HG03378 (cell line): ENCODE data around the gene ZP3.
"Not testable (repeated sequence)": the region's sequence is repeated elsewhere in the genome, so short reads cannot be mapped to it uniquely, and the experiment has no call there.

Source experiments
- ATAC-seq: cut with Tn5 transposase; IDR thresholded peaks from one replicate; pipeline ENCODE4 v1.9.1; 2021; ENCODE audit warnings: mild to moderate bottlenecking, moderate library complexity; ENCODE audit not compliant: unreplicated experiment

ZP3 gene

DNA sequence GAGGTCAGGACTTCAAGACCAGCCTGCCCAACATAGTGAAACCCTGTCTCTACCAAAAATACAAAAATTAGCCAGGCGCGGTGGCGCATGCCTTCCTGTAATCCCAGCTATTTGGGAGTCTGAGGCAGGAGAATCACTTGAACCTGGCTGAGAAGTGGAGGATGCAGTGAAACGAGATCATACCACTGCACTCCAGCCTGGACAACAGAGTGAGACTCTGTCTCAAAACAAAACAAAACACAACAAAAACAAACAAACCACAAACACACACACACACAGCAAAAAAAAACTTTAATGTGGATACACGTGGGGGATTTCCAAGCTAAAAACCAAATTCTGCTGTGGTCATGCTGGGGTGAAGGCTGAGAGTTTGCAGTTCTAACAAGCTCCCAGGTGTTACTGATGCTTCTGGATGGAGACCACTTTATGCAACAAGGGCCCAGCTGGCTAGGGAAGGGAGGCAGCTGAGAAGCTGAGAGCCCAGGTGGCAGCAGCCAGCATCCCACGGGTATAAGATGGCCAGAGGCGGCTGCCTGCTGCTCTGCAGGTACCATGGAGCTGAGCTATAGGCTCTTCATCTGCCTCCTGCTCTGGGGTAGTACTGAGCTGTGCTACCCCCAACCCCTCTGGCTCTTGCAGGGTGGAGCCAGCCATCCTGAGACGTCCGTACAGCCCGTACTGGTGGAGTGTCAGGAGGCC is at the start of gene ZP3:
Gene ZP3 (plus strand): TSS at position 538 of the 699 bp plus-strand sequence. CDS start 15 bp downstream, at position 553.
- peak; percentile 59 for ATAC-seq

DNA sequence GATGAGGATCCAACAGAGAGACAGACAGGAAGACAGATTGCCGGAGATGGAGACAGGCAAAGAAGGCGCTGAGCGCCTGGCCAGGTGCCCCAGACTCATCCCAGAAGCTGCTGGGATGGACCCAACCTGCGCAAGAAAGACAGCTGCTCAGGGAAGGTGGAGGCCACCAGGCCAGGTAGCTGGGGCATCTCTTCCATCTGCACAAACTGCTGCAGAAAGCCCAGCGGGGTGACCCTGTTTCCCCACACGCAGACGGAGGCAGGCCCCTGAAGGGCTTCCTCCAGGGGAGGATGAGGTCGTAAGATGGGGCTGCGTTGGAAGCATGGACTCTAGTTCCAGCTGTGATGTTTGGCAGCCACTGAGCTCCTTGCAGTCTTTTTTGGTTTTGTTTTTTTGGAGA is 49.5 kb upstream of the ZP3 start:
- no peak for ATAC-seq

DNA sequence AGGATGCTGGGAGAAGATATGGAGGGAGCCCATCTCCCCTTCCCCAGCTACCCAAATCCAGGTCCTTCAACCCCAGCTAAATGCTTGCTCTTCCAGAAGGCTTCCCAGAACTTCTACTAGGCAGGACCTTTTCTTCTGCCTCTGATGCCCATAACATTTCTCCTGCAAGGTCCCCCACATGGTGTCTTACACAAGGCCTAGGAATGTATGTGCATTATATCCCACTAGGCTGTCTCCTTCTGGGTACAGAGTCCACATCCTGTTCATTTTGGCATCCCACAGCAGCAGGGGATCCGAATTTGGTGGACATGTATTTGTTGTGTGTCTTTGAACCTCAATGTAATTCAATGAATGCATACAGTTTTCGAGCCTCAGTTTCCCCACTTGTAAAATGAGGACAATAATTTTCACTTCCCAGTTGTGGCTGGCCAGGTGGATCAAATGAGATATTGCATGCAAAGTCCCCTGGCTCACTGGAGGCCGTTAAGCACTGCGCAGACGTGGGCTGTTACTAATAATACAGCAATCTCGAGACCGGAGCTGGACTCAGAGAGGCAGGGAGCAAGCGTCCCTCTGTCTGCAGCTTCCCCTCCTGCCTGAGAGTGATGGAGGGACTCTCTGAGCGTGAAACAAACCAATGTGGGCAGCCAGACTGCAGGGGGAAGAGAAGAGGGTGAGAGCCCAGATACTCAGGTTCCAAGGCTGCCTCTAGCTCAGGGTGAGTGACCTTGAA is 47.4 kb upstream of the ZP3 start:
- no peak for ATAC-seq

DNA sequence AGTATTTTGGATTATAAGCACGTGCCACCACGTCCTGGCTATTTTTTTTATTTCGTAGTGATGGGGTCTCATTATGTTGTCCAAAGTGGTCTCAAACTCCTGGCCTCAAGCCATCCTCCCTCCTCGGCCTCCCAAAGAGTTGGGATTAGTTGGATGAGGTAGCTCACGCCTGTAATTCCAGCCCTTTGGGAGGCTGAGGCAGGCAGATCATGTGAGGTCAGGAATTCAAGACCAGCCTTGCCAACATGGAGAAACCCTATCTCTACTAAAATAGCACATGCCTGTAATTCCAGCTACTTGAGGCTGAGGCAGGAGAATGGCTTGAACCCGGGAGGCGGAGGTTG is 44.2 kb upstream of the ZP3 start:
- ATAC-seq, result no peak

DNA sequence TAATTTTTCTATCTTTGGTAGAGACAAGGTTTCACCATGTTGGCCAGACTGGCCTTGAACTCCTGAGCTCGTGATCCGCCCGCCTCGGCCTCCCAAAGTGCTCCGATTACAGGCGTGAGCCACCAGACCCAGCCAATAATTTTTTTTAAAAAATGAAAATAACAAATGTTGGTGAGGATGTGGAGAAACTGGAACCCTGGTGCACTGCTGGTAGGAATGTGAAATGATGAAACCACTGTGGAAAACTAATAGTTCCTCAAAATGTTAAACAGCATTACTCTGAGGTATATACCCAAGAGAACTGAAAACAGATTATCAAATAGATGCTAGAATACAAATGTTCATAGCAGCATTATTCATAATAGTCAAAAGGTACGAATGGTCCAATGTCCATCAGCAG is 42.9 kb upstream of the ZP3 start:
- no peak for ATAC-seq

DNA sequence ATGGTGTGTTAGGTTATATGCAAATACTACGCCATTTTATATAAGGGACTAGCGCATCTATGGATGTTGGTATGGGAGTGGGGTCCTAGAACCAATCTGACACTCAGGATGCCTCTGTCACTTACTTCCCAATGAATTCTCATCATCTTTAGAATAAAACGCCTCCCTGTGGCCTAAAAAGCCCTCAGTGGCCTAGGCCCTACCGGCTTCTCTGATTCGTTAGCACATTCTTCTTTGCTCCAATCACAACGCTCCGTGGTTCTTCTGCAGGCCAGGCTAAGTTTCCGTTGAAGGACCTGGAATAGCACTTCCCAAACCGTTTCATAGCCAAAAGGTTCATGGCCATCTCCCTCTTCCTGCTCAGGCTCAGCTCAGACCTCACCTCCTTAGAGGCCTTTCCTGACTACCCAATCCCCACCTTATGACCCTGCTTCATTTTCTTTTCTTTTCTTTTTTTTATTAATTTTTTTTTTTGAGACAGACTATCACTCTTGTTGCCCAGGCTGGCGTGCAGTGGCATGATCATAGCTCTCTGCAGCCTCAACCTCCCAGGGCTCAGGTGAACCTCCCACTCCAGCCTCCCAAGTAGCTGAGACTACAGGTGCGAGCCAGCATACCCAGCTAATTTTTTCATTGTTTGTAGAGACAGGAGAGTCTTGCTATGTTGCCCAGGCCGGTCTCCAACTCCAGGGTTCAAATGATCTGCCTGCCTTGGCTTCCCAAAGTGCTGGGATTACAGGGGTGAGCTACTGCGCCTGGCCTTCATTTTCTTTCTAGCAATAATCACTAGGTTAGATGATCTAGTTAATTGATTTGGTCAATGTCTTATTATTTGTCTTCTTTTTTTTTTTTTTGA is 41.4 kb upstream of the ZP3 start:
- ATAC-seq, result no peak

DNA sequence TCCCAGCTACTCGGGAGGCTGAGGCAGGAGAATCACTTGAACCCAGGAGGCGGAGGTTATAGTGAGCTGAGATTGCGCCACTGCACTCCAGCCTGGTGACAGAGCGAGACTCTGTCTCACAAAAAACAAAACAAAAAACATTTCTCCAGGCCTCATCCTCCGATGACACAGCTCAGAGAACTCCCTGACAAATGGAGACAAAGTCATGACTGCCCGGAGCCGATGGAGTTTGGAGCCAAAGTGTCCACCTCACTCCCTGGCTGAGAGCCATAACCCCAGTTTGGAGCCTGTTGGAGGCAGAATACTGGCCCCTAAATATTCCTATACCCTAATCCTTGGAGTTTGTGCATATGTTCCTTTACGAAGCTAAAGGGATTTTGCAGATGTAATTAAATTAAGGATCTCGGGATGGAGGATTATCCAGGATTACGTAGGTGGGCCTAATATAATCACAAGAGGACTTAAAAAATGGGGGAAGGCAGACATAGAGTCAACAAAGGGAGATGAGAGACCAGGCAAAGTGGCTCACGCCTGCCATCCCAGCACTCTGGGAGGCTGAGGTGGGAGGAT is 38.0 kb upstream of the ZP3 start:
- ATAC-seq, result no peak

DNA sequence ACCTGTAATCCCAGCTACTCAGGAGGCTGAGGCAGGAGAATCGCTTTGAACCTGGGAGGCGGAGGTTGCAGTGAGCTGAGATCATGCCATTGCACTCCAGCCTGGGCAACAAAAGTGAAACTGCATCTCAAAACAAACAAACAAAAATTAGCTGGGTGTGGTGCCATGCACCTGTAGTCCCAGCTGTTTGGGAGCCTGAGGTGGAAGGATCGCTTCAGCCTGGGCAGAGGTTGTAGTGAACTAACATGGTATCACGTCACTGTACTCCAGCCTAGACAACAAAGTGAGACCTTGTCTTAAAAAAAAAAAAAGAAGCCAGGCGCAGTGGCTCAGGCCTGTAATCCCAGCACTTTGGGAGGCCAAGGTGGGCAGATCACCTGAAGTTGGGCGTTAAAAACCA is 37.0 kb upstream of the ZP3 start:
- ATAC-seq, result not testable (repeated sequence)

DNA sequence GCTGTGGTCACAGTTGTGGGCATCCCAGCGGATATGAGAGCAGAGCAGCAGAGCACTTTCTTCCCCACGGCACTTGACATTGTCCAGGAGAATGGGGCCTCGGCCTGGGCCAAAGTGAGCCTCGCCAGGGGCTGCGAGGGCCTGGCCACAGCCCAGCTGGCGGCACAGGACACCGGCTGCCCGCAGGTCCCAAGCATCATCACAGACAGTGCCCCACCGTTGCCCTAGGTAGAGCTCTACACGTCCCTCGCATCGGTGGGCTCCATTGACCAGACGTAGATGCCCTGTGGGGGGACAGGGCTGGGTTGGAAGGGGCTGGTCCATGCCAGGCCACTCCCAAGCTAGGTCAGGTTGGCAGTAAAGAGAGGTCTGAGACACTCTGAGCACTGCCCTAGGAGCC is 34.7 kb upstream of the ZP3 start:
- ATAC-seq, result no peak

DNA sequence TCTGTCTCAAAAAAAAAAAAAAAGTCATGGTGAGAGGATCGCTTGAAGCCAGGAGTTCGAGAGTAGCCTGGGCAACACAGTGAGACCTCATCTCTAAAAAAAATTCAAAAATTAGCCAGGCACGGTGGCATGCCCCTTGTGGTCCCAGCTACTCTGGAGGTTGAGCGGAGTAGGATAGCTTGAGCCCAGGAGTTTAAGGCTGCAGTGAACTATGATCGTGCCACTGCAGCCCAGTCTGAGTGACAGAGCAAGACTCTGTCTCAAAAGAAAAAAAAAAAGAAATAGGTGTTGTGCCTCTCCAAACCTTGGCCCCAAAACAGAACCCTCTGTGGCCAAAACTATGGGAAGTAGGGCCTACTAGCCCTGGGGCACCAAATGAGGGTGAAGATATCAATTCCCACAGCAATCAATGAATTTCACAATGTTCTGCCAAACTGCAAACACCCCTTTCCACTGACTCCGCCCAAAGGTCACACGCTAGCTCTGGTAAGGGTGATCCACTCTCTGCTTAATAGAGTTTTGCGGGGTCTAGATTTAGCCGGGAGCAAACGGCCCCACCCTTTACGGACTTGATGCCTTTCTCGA is 32.1 kb upstream of the ZP3 start:
- ATAC-seq, result peak; percentile 1

DNA sequence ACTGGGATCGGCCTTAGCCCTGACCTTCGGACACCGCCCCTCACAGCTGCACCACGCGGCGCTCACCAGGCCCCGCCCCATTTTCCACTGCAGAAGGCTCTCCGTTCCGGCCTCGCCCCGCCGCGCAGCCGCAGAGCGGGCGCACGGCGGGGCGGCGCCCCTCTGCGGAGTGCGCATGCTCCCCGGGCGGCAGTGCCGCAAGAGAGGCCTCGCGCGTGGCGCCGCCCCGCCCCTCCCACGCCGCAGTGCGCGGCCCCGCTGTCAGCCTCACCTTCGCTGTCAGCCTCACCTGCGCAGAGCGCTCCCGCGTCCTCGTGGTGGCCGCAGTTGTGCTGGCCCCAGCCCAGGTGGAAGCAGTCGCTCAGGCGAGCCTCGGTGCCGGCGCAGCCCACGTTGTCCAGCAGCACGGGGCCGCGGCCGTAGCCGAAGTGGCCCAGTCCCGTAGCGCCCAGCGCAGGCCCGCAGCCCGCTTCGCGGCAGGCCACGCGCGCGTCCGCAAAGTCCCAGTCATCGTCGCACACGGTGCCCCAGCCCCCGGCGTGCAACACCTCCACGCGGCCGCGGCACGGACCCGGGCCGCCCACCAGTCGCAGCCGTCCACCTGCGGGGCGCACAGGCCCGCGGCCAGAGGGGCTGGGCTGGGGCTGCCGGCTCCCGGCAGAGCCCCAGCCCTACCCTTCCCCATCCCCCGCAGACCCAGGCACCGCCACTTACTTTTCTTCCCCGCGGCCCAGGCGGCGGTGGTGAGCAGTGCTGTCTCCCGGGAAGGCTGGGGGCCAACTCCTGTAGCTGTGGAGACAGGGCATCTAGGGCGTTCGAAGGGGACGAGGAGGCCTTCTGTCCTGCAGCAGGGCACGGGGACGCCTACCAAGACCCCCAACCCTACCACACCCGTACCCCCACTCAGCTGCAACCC is 31.4 kb upstream of the ZP3 start:
- ATAC-seq, result peak; percentile 87

DNA sequence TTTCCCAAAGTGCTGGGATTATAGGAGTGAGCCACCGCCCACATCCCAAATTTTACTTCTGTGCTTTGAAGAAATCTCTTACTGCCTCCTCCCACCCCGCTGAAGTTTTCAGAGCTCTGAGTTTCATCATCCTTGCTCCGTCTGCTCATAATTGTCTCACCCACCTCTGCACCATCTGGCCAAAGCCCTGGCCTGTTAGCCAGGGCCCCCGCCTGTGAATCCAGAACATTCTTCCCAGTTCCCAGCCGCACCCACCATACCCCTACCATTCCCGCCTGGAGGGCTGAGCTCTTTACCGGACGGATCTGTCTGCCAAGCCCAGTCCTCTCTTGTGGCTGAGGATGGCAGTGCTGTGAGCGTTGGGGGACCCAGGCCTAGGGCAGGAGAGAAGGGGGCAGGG is 29.8 kb upstream of the ZP3 start:
- no peak for ATAC-seq

DNA sequence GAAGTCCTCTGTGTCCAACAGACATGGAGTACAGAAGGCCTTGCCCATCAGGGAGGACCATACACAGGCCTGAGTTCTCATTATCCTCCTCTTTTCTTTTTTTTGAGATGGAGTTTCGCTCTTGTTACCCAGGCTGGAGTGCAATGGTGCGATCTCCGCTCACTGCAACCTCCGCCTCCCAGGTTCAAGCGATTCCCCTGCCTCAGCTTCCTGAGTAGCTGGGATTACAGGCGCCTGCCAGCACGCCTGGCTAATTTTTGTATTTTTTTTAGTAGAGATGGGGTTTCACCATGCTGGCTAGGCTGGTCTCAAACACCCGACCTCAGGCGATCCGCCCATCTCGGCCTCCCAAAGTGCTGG is 29.2 kb upstream of the ZP3 start:
- not testable (repeated sequence) for ATAC-seq

DNA sequence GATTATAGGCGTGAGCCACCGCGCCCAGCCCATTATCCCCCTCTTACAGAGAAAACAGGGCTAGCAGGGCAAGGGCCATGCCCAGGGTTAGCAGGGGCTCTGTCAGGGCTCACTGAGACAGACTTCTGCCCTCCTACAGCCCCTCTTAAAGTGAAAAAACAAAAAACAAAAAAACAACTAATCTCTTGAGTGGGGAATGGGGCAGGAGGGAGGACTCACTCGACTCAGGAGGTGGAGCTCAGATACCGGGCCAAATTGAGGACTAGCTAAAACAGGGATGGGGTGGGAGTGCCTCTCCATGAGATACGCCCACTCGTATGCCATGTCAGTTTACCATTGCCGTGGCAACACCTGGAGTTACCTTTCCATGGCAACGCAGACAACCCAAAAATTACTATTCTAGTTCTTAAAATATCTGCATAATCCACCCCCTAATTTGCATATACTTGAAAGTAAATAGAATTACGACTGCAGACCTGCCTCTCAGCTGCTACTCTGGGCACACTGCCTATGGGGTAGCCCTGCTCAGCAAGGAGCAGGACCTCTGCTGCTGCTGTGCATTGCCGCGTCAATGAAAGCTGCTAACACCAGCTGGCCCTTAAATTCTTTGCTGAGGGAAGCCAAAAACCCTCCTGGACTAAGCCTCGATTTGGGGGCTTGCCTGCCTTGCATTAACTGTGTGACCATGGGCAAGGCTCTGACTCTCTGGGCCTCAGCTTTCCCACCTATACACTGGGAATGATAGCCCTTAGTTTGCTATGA is 28.6 kb upstream of the ZP3 start:
- no peak for ATAC-seq

DNA sequence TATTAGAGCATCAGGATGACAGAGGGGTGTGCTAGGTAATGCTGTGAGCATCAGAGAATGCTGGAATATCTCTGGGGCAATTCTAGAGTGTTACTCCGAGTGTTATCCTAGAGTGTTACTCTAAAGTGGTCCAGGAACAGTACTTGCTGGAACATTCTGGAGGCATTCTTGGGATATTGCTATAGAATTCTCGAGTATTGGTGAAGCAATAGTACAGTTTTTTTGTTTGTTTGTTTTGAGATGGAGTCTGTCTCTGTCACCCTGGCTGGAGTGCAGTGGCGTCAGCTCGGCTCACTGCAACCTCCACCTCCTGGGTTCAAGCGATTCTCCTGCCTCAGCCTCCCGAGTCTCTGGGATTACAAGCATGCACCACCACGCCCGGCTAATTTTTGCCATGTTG is 27.9 kb upstream of the ZP3 start:
- ATAC-seq, result no peak

DNA sequence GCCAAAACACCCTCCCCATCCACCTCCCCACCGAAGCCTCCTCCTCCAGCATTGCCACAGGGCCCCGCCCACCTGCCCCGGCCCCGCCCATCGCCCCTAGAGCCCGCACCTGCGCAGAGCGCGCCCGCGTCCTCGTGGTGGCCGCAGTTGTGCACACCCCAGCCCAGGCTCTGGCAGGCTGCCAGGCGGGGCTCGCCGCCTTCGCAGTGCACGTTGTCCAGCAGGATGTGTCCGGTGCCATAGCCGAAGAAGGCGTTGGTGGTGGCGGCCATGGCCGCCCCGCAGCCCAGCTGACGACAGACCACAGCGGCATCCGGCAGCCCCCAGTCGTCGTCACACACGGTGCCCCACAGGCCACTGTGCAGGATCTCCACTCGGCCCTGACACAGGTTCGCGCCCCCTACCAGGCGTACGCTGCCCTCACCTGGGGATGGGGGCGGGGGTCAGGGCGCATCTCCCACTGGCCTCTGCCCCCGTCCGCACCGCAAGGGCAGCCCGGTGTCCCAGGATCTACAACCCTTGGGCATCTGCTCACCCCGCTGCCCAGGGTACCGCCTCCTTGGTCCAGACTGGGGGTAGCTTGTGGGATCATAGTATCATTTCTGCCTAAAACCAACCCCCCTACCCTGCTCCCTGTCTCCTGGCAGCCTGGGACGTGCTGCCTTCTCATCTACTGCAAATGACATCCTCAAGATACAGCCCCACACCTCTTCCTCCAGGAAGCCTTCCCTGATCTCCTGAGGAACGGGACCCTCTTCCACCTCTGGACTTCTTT is 27.2 kb upstream of the ZP3 start:
- ATAC-seq, result no peak

DNA sequence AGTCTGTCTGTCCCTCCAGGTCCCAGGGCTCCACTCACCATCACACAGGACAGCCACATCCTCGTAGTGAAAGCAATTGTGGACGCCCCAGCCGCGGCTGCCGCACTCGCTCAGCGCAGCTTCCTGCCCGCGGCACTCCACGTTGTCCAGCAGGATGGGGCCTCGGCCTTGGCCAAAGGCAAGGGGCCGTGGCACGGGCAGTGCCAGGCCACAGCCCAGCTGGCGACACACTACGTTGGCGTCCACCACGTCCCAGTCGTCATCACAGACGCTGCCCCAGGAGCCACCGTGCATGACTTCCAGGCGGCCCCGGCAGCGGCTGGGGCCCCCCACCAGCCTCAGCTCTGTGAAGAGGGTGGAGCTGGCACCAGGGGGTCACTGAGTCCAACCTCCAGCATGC is 24.5 kb upstream of the ZP3 start:
- ATAC-seq, result no peak

DNA sequence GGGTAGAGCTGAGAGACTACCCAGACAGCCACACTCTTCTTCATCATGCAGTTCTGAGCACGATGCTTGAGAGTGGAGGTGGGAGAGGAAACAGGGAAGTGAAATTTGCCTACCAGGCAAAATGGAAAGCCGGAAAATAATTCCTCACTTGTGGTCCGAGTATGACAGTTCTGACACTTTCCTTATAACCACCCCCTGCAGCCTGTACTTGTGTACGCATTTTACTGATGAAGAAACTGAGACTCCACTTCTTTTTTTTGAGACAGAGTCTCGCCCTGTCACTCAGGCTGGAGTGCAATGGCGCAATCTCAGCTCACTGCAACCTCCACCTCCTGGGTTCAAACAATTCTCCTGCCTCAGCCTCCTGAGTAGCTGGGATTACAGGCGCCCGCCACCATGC is 21.7 kb upstream of the ZP3 start:
- ATAC-seq, result not testable (repeated sequence)
